ENCODE data around the gene DMRTC2. TPM values are rescaled to one million over a fixed set of nuclear protein-coding genes. Genes with fewer than 3 reads are reported as not detected.

Gene DMRTC2
- total and polyA plus RNA-seq, 5 donors from 2014 or later: not detected

DNA sequence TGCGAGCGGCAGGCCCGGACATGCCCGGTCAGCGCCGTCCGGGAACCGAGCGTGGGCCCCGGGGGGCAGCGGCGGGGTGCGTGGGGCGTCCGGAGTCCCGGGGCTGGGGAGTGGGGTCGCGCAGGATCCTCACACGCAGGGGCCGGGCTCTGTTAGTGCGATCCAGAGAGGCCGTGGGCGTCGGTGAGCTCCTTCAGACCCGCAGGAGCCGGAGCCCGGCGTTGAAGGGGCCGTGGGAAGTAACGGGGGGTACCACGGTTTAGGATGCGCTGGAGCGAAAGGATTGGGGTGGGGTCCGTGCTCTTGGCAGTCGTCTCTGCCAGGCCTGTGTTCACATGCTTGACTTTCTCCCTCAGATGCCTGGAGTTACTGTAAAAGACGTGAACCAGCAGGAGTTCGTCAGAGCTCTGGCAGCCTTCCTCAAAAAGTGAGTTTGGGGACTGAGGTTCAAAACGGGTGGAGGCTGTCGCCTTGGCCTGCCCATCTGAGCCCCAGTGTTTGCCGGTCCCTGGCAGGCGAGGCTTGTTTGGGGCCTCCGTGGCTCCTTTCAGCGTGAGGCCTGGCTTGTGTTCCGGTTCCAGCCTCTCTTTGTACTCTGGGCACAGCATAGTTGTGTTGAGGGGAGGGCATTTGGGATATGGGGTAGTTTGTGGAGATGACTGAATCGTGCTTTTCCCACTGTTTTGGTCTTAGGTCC lies 15.7 kb downstream of the DMRTC2 start:
- Histone ChIP-seq H3K4me3 (ENCODE audit: low read depth, low read length) (peak overlapping the region; percentile 81), H3K27me3 (ENCODE audit: control insufficient read depth, insufficient read depth, low read length) (no peaks in the 10 kb centered on the region), H3K9me3 (ENCODE audit: control insufficient read depth in 2 of 2, low read length in 2 of 2) (no peaks in the 10 kb centered on the region), H3K36me3 (ENCODE audit: control insufficient read depth, insufficient read depth, low read length) (peaks cover 40% of the 10 kb centered on the region), H3K4me1 (ENCODE audit: control insufficient read depth, insufficient read depth, low read length, poor library complexity, severe bottlenecking) (peaks cover 49% of the 10 kb centered on the region), H3K27ac (ENCODE audit: insufficient read depth, low read length, poor library complexity, severe bottlenecking) (peak overlapping the region; percentile 98)
- Mint-ChIP-seq H3K27ac (peak overlapping the region; percentile 83 to 95 (median 93)), H3K4me1 (peaks cover 0 to 57% (median 30%) of the 10 kb centered on the region in 4 donors), H3K27me3 (no peaks in the 10 kb centered on the region), H3K4me3 (peak overlapping the region; percentile 85 to 96 (median 92)), H3K36me3 (peaks cover 35% of the 10 kb centered on the region), H3K9me3 (peaks cover 0 to 1% (median 0%) of the 10 kb centered on the region in 7 donors)
- ATAC-seq (ENCODE audit: low read depth in 2 of 2) (no peak), DNase-seq (peak in 1 of 3 donors; percentile 40)

DNA sequence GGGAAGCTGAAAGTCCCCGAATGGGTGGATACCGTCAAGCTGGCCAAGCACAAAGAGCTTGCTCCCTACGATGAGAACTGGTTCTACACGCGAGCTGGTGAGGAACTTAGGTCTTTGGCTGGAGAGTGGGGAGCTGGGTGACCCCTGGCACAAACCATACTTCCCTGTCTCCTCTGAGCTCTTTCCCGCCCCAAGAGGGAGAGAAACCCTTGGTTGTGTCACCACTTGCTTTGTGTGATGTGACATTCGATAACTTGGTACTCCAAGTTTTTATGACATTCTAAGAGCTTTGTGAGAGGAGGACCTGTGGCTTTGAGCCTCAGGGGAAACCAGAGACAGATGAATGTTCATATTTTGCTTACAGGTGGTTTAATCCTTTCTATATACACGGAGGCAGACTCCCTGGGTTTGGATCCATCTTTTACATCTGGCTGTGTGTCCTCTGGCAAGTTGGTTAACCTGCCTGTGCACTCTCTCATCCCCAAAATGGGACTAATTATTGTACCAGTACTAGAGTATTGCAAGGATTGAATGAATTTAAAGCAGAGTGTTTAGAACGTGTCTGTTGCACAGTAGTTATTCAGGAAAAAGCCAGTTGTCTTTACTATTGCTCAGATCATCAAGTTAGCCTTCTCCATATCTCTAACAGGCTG lies 16.4 kb downstream of the DMRTC2 start:
- Mint-ChIP-seq H3K27me3 (no peaks in the 10 kb centered on the region), H3K4me3 (peak overlapping the region; percentile 85 to 96 (median 92)), H3K4me1 (peaks cover 0 to 61% (median 31%) of the 10 kb centered on the region in 4 donors), H3K27ac (peak overlapping the region; percentile 83 to 95 (median 93)), H3K36me3 (peaks cover 35% of the 10 kb centered on the region), H3K9me3 (peaks cover 0 to 1% (median 0%) of the 10 kb centered on the region in 7 donors)
- DNase-seq (no peak), ATAC-seq (ENCODE audit: low read depth in 2 of 2) (no peak)
- H3K4me1 ChIP-seq (ENCODE audit: control insufficient read depth, insufficient read depth, low read length, poor library complexity, severe bottlenecking): peaks cover 49% of the 10 kb centered on the region
- H3K27ac ChIP-seq (ENCODE audit: insufficient read depth, low read length, poor library complexity, severe bottlenecking): peak overlapping the region; percentile 98
- H3K27me3 ChIP-seq (ENCODE audit: control insufficient read depth, insufficient read depth, low read length): no peaks in the 10 kb centered on the region
- H3K36me3 ChIP-seq (ENCODE audit: control insufficient read depth, insufficient read depth, low read length): peaks cover 40% of the 10 kb centered on the region
- no peaks in the 10 kb centered on the region for H3K9me3 ChIP-seq (ENCODE audit: control insufficient read depth in 2 of 2, low read length in 2 of 2)
- H3K4me3 ChIP-seq (ENCODE audit: low read depth, low read length): peak overlapping the region; percentile 81

DNA sequence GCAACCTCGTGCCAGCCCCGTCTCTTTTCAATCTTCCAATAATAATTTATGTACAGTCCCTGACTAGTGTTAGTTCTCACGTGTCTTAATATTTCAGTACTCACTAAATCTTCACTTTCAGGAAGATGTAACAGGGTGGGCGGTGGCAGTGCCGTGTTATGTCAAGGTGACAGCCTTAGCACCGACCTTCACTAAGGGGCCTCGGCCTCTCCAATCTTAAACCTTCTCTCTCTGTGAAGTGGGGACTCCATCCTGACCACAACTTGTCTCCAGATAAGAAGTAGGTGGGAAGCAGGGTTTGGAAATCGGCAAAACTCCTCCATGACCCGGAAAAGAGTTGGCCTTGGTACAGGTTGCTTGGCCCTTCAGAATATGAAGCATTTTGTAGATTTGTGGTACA lies 17.0 kb downstream of the DMRTC2 start:
- Mint-ChIP-seq H3K36me3 (peaks cover 35% of the 10 kb centered on the region), H3K4me1 (peaks cover 0 to 65% (median 33%) of the 10 kb centered on the region in 4 donors), H3K27me3 (no peaks in the 10 kb centered on the region), H3K27ac (peak overlapping the region in 2 of 3 donors; percentile 48 to 95), H3K9me3 (peaks cover 0 to 1% (median 0%) of the 10 kb centered on the region in 7 donors), H3K4me3 (peak overlapping the region; percentile 85 to 96 (median 92))
- H3K27ac ChIP-seq (ENCODE audit: insufficient read depth, low read length, poor library complexity, severe bottlenecking): peak overlapping the region; percentile 98
- ATAC-seq (ENCODE audit: low read depth in 2 of 2) (no peak), DNase-seq (no peak)
- no peaks in the 10 kb centered on the region for H3K27me3 ChIP-seq (ENCODE audit: control insufficient read depth, insufficient read depth, low read length)
- peaks cover 40% of the 10 kb centered on the region for H3K36me3 ChIP-seq (ENCODE audit: control insufficient read depth, insufficient read depth, low read length)
- H3K4me3 ChIP-seq (ENCODE audit: low read depth, low read length): peak overlapping the region; percentile 81
- H3K4me1 ChIP-seq (ENCODE audit: control insufficient read depth, insufficient read depth, low read length, poor library complexity, severe bottlenecking): peaks cover 50% of the 10 kb centered on the region
- no peaks in the 10 kb centered on the region for H3K9me3 ChIP-seq (ENCODE audit: control insufficient read depth in 2 of 2, low read length in 2 of 2)

DNA sequence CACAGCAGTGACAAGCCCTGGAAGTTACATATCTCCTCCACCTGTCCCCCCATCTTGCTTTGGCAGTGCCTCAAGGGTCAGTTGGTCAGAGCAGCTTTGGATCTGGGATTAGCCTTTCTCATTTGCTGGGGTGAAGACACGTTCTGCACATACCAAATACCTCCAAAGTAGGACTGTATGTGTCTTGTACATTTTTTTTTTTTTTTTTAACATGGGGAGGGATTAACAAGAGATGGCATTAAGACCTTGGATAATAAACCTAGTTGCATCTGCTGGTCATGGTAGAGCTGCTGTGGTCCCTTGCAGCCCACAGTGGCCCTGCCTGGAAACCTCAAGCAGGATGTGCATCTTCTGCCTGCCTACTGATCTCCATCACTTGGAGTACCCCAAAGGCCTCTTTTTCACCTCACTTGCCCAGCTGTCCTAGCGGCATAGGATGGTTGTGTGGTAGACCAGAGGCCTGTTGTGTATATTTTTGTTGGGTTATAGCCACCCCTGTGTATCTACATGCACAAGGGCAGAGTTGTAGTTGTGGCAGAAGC lies 17.7 kb downstream of the DMRTC2 start:
- H3K4me3 Mint-ChIP-seq: peak overlapping the region; percentile 70 to 96 (median 88)
- no peaks in the 10 kb centered on the region for H3K27me3 ChIP-seq (ENCODE audit: control insufficient read depth, insufficient read depth, low read length)
- H3K4me1 ChIP-seq (ENCODE audit: control insufficient read depth, insufficient read depth, low read length, poor library complexity, severe bottlenecking): peaks cover 52% of the 10 kb centered on the region
- no peak for DNase-seq
- peak overlapping the region; percentile 81 for H3K4me3 ChIP-seq (ENCODE audit: low read depth, low read length)
- peak overlapping the region in 1 of 3 donors; percentile 84 for H3K27ac Mint-ChIP-seq
- H3K9me3 Mint-ChIP-seq: peaks cover 0 to 1% (median 0%) of the 10 kb centered on the region in 7 donors
- no peak overlapping the region for H3K27ac ChIP-seq (ENCODE audit: insufficient read depth, low read length, poor library complexity, severe bottlenecking)
- peaks cover 0 to 65% (median 34%) of the 10 kb centered on the region in 4 donors for H3K4me1 Mint-ChIP-seq
- ATAC-seq (ENCODE audit: low read depth in 2 of 2): no peak
- H3K9me3 ChIP-seq (ENCODE audit: control insufficient read depth in 2 of 2, low read length in 2 of 2): no peaks in the 10 kb centered on the region
- peaks cover 42% of the 10 kb centered on the region for H3K36me3 ChIP-seq (ENCODE audit: control insufficient read depth, insufficient read depth, low read length)
- no peaks in the 10 kb centered on the region for H3K27me3 Mint-ChIP-seq
- H3K36me3 Mint-ChIP-seq: peaks cover 35% of the 10 kb centered on the region

DNA sequence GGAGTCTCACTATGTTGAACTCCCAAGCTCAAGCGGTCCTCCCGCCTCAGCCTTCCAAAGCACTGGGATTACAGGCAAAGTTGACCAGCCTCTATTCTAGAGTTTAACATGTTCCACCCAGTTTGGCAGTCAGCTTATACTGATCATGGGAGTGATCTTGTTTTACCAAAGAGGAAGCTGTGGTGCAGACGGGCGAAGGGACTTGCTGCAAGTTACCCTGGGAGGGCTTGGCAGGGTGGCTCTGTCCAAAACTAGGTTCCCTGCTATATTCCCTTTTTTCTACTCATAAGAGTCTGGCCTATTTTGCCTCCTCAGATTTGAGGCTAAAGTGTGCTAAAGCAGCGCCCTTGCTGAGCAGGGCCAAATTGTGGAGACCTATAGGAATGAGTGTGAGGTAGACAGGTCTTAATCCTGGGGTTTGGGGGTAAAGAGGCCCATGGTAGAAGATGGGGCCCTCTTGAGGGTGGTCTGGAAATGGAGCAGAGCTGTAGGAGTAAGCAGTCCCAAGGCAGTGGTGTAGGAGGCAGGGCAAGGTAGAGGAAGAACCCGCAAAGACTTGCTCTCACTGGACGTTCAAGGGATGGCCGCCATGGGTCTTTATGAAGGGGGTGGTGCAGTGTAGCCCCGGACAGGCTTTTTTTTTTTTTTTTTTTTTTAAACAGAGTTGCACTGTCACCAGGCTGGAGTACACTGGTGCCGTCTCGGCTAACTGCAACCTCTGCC lies 18.5 kb downstream of the DMRTC2 start:
- no peak for ATAC-seq (ENCODE audit: low read depth in 2 of 2)
- Mint-ChIP-seq H3K4me1 (peaks cover 0 to 73% (median 41%) of the 10 kb centered on the region in 4 donors), H3K27me3 (no peaks in the 10 kb centered on the region), H3K9me3 (peaks cover 0 to 1% (median 0%) of the 10 kb centered on the region in 7 donors), H3K36me3 (peaks cover 42% of the 10 kb centered on the region), H3K27ac (peak overlapping the region; percentile 51 to 94 (median 84)), H3K4me3 (peak overlapping the region in 2 of 4 donors; percentile 43 to 90)
- Histone ChIP-seq H3K27me3 (ENCODE audit: control insufficient read depth, insufficient read depth, low read length) (no peaks in the 10 kb centered on the region), H3K36me3 (ENCODE audit: control insufficient read depth, insufficient read depth, low read length) (peaks cover 50% of the 10 kb centered on the region), H3K27ac (ENCODE audit: insufficient read depth, low read length, poor library complexity, severe bottlenecking) (no peak overlapping the region), H3K4me3 (ENCODE audit: low read depth, low read length) (no peak overlapping the region), H3K4me1 (ENCODE audit: control insufficient read depth, insufficient read depth, low read length, poor library complexity, severe bottlenecking) (peaks cover 60% of the 10 kb centered on the region), H3K9me3 (ENCODE audit: control insufficient read depth in 2 of 2, low read length in 2 of 2) (no peaks in the 10 kb centered on the region)
- no peak for DNase-seq

DNA sequence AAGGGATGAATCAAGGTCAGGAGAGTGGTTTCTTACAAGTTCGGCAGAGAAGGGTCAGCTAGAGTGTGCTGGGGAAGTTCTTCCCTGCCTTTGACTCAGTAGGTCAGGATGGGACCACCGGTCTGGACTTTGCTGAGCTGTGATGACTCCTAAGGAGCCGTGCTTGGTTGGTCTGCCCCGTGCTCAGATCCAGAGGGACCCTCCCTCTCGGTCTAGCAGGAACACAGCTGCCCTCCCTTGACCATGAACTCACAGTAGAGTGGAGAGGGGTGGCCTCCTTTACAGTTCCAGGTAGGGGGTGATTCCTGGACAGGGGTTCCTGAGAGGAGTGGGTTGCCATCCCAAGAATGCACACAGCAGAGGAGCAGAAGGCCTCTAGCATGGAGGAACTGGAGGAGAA lies 19.5 kb downstream of the DMRTC2 start:
- peaks cover 60% of the 10 kb centered on the region for H3K36me3 ChIP-seq (ENCODE audit: control insufficient read depth, insufficient read depth, low read length)

DNA sequence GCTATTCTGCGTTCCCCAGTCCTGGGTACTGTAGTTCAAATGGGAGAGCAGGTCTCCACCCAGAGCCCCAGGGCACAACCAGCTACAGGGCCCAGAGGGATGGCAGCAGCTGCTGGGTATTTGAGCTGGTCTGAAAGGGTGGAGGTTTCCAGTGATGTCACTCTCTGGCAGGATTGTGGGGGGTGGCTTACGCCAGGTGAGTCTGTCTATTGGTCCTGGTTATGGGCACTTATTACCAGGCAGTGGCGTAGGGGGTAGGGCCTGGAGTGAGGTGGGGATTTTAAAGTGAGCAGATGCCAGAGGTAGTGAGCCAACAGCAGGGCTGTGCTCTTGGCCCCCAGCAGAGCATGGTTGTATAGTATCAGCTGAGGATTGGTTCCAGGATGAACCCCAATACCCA lies 21.4 kb downstream of the DMRTC2 start:
- H3K27ac Mint-ChIP-seq: peak overlapping the region in 1 of 3 donors; percentile 48
- H3K4me3 ChIP-seq (ENCODE audit: low read depth, low read length): no peak overlapping the region
- peaks cover 65% of the 10 kb centered on the region for H3K36me3 ChIP-seq (ENCODE audit: control insufficient read depth, insufficient read depth, low read length)
- H3K4me3 Mint-ChIP-seq: peak overlapping the region in 1 of 4 donors; percentile 15
- H3K4me1 ChIP-seq (ENCODE audit: control insufficient read depth, insufficient read depth, low read length, poor library complexity, severe bottlenecking): peaks cover 73% of the 10 kb centered on the region
- H3K9me3 Mint-ChIP-seq: peaks cover 0 to 1% (median 0%) of the 10 kb centered on the region in 7 donors
- ATAC-seq (ENCODE audit: low read depth in 2 of 2): no peak
- no peak overlapping the region for H3K27ac ChIP-seq (ENCODE audit: insufficient read depth, low read length, poor library complexity, severe bottlenecking)
- no peaks in the 10 kb centered on the region for H3K27me3 ChIP-seq (ENCODE audit: control insufficient read depth, insufficient read depth, low read length)
- peaks cover 0 to 79% (median 47%) of the 10 kb centered on the region in 4 donors for H3K4me1 Mint-ChIP-seq
- no peak for DNase-seq
- H3K9me3 ChIP-seq (ENCODE audit: control insufficient read depth in 2 of 2, low read length in 2 of 2): no peaks in the 10 kb centered on the region
- no peaks in the 10 kb centered on the region for H3K27me3 Mint-ChIP-seq
- H3K36me3 Mint-ChIP-seq: peaks cover 41% of the 10 kb centered on the region

More for the DNA sequence above, 19.5 kb downstream of the DMRTC2 start:
- no peaks in the 10 kb centered on the region for H3K27me3 ChIP-seq (ENCODE audit: control insufficient read depth, insufficient read depth, low read length)
- H3K27me3 Mint-ChIP-seq: no peaks in the 10 kb centered on the region
- H3K4me1 Mint-ChIP-seq: peaks cover 0 to 76% (median 41%) of the 10 kb centered on the region in 4 donors
- ATAC-seq (ENCODE audit: low read depth in 2 of 2) (no peak), DNase-seq (no peak)
- peak overlapping the region in 2 of 3 donors; percentile 84 to 94 for H3K27ac Mint-ChIP-seq
- H3K9me3 Mint-ChIP-seq: peaks cover 0 to 1% (median 0%) of the 10 kb centered on the region in 7 donors
- peaks cover 42% of the 10 kb centered on the region for H3K36me3 Mint-ChIP-seq
- peaks cover 65% of the 10 kb centered on the region for H3K4me1 ChIP-seq (ENCODE audit: control insufficient read depth, insufficient read depth, low read length, poor library complexity, severe bottlenecking)
- no peak overlapping the region for H3K27ac ChIP-seq (ENCODE audit: insufficient read depth, low read length, poor library complexity, severe bottlenecking)
- no peaks in the 10 kb centered on the region for H3K9me3 ChIP-seq (ENCODE audit: control insufficient read depth in 2 of 2, low read length in 2 of 2)
- no peak overlapping the region for H3K4me3 ChIP-seq (ENCODE audit: low read depth, low read length)
- peak overlapping the region in 1 of 4 donors; percentile 27 for H3K4me3 Mint-ChIP-seq
